ENCODE measurements around the gene DDX41.

DNA sequence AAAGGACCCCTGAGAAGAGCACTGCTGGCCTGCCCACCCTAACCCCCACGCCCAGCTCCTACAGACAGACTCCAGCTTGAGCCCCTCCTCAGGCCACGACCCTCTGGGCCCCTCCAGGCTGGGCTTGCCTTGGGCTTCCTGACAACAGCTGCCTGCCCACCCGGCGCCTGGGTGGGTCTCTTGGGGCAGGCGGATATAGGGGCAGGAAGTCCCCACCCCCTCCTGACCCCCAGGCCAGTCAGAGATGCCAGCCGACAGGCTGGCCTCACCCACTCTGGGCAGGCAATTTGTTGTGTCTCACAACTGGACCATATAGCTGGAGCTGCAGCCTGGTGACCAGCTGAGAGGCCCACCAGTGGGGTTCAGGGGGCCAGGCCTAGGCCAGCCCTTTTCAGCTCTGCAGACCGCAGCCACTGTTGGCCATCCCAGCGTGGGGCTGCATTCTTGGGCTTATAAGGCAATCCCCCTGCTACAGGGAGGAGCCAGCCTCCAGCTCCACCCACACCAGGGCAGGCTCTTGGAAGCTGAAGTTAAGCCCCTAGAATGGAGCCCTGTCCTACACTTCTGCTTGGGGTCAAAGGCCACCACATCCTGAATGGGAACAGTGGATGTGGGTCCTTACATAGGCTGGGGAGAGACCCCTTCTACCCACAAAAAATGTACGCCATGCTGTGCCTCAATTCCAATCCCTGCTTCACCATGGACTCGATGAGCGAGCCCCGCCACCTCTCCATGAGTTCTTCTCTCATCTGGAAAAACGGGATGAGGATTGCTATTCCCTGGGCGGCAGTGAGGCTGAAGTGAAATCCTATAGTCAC, 21.3 kb downstream of the DDX41 start:
- TF ChIP-seq, protein P1, sequence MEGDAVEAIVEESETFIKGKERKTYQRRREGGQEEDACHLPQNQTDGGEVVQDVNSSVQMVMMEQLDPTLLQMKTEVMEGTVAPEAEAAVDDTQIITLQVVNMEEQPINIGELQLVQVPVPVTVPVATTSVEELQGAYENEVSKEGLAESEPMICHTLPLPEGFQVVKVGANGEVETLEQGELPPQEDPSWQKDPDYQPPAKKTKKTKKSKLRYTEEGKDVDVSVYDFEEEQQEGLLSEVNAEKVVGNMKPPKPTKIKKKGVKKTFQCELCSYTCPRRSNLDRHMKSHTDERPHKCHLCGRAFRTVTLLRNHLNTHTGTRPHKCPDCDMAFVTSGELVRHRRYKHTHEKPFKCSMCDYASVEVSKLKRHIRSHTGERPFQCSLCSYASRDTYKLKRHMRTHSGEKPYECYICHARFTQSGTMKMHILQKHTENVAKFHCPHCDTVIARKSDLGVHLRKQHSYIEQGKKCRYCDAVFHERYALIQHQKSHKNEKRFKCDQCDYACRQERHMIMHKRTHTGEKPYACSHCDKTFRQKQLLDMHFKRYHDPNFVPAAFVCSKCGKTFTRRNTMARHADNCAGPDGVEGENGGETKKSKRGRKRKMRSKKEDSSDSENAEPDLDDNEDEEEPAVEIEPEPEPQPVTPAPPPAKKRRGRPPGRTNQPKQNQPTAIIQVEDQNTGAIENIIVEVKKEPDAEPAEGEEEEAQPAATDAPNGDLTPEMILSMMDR (IDR thresholded peaks at IDR 0.05), result peak in 1 of 5 experiments; percentile 10
- TF ChIP-seq EP300 (IDR thresholded peaks at IDR 0.05), result peak in 1 of 2 donors; percentile 37
- TF ChIP-seq POLR2A (IDR thresholded peaks at IDR 0.05), result no peak

Measured in tibial nerve (tissue), 4 donors.